ENCODE results near the gene TREX2.

GRCh38 chrX:153474266-153474665, 28.4 kb upstream of the TREX2 start:
- TF ChIP-seq, protein P1, sequence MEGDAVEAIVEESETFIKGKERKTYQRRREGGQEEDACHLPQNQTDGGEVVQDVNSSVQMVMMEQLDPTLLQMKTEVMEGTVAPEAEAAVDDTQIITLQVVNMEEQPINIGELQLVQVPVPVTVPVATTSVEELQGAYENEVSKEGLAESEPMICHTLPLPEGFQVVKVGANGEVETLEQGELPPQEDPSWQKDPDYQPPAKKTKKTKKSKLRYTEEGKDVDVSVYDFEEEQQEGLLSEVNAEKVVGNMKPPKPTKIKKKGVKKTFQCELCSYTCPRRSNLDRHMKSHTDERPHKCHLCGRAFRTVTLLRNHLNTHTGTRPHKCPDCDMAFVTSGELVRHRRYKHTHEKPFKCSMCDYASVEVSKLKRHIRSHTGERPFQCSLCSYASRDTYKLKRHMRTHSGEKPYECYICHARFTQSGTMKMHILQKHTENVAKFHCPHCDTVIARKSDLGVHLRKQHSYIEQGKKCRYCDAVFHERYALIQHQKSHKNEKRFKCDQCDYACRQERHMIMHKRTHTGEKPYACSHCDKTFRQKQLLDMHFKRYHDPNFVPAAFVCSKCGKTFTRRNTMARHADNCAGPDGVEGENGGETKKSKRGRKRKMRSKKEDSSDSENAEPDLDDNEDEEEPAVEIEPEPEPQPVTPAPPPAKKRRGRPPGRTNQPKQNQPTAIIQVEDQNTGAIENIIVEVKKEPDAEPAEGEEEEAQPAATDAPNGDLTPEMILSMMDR (IDR thresholded peaks at IDR 0.05 in 2 of 3, conservative IDR thresholded peaks at IDR 0.05 in 1 of 3; ENCODE audit: borderline replicate concordance in 1 of 3, insufficient read depth in 1 of 3, low read depth in 2 of 3, low read length in 2 of 3), result no peak
- TF ChIP-seq EZH2 (IDR thresholded peaks at IDR 0.05) (no peak), RAD21 (IDR thresholded peaks at IDR 0.05; ENCODE audit: low read depth) (no peak), POLR2A (IDR thresholded peaks at IDR 0.05; ENCODE audit: borderline replicate concordance, extremely low read depth, insufficient read depth, insufficient read length) (no peak), YY1 (IDR thresholded peaks at IDR 0.05; ENCODE audit: extremely low read depth, insufficient replicate concordance, low read depth, low read length) (no peak), POLR2AphosphoS5 (IDR thresholded peaks at IDR 0.05; ENCODE audit: low read depth, low read length) (no peak), JUND (IDR thresholded peaks at IDR 0.05) (no peak), ZFX (IDR thresholded peaks at IDR 0.05) (no peak)
